Stomach (tissue), 4 donors: ENCODE measurements around the gene PAOX.

Experiments used
- CTCF ChIP-seq, 7 experiments: fragments of 450-650 bp in 4 of 7; fragments of 200-600 bp in 3 of 7; sonication (generic) in 3 of 7; IDR thresholded peaks; one replicate each; pipeline ENCODE4 v1.5.1; 2016 to 2019; ENCODE audit warnings: antibody characterized with exemption in 7 of 7, control low read depth in 2 of 7, mild to moderate bottlenecking in 1 of 7
- POLR2A ChIP-seq, 4 donors: fragments of 450-650 bp; IDR thresholded peaks; one replicate each; pipeline ENCODE4 v1.6.1; 2016; ENCODE audit warnings: antibody characterized with exemption in 4 of 4, control low read depth in 2 of 4, mild to moderate bottlenecking in 1 of 4, moderate library complexity in 1 of 4
- POLR2AphosphoS5 ChIP-seq, 3 donors: sonication (generic); formaldehyde crosslinking; IDR thresholded peaks; one replicate each; pipeline ENCODE4 v1.6.1; 2016; ENCODE audit warnings: antibody characterized with exemption in 3 of 3

DNA sequence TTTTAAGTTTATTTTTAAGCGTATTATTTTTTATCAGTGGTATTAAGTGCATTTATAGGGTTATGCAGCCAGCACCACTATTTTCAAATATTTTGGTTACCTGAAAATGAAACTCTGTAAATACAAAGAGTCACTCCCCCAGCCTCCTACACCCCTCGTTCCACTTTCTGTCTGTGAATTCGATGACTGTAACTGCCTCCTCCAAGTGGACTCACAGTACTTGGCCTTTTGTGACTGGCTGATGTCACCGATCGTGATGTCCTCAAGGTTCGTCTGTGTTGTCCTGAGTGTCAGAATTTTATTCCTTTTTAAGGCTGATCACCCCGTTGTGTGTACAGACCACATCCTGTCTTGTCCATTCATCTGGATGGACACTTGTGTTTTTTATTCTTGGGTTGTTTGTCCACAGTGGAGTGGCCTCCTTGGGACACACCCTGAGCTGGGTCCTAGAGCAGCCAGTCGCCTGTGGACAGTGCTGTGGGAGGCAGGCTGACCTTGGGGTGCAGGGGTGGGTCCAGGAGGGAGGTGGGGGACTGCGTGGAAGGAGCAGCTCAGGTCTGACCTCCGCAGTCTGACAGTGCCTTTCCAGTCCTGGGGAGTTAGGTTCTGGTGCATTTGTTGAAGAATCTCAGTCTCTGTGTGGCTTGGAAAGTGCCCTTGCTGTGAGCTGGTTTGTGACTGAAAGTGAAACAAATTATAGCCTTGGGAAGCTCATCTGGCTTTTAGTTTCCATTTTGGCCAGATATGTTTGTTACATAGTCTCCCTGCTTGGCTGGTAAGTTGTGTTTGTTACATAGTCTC is 21.8 kb downstream of the PAOX start:
- no peak for TF ChIP-seq POLR2A (IDR thresholded peaks at IDR 0.05)
- no peak for TF ChIP-seq POLR2AphosphoS5 (IDR thresholded peaks at IDR 0.05)
- no peak for TF ChIP-seq CTCF (IDR thresholded peaks at IDR 0.05)
